IMR-90 (cell line): ENCODE data around the gene CMIP. TPM values are rescaled to one million over a fixed set of nuclear protein-coding genes. Genes with fewer than 3 reads are reported as not detected.

Experiments used
- ATAC-seq: fragments of 200-7000 bp; cut with Tn5 transposase; 2 replicates; pipeline ENCODE4 v1.9.1; 2020; ENCODE audit warnings: low read depth, mild to moderate bottlenecking, moderate library complexity
- BruUV-seq: library from RNA; stranded (reverse); fragments of 400-500 nt; replicated peaks from 2 replicates; lab custom pipeline; 2021; lab: Mats Ljungman, UMichigan
- CTCF ChIA-PET: fragments of 300-600 bp; formaldehyde crosslinking; extraction: SDS; loops from one replicate; lab custom pipeline; 2021; ENCODE audit warnings: antibody characterized with exemption; lab: Yijun Ruan, JAX
- POLR2A ChIA-PET: fragments of 300-600 bp; sonication (Branson Sonifier 250); formaldehyde crosslinking; loops from one replicate; lab custom pipeline; 2022; ENCODE audit warnings: antibody characterized with exemption; ENCODE audit not compliant: unreplicated experiment; lab: Charles Lee
- DNase-seq: peaks from one replicate; pipeline ENCODE4 v3.0.0; 2013
- H2AFZ ChIP-seq: replicated peaks from 2 replicates; pipeline ENCODE3; 2013; ENCODE audit warnings: low read length, mild to moderate bottlenecking; ENCODE audit not compliant: poor library complexity
- H2AK5ac ChIP-seq: 2 replicates; pipeline ENCODE4 v1.6.1; 2013; ENCODE audit warnings: low read depth, low read length, inconsistent platforms
- H2AK9ac ChIP-seq: replicated peaks from 2 replicates; pipeline ENCODE3; 2013; ENCODE audit warnings: mild to moderate bottlenecking, low read depth, low read length, moderate library complexity; ENCODE audit not compliant: poor library complexity
- H2BK120ac ChIP-seq: 2 replicates; pipeline ENCODE4 v1.6.1; 2013; ENCODE audit warnings: low read depth, low read length, inconsistent platforms
- H2BK15ac ChIP-seq: 3 replicates; pipeline ENCODE4 v1.6.1; 2013; ENCODE audit warnings: low read depth, low read length, inconsistent platforms
- H2BK20ac ChIP-seq: 2 replicates; pipeline ENCODE4 v1.6.1; 2013; ENCODE audit warnings: low read depth, mild to moderate bottlenecking, inconsistent platforms, low read length, moderate library complexity
- H2BK5ac ChIP-seq: 2 replicates; pipeline ENCODE4 v1.6.1; 2013; ENCODE audit warnings: mild to moderate bottlenecking, low read depth, low read length, inconsistent platforms; ENCODE audit not compliant: poor library complexity, severe bottlenecking
- H3K14ac ChIP-seq: replicated peaks from 2 replicates; pipeline ENCODE4 v1.6.1; 2013; ENCODE audit warnings: low read depth, low read length, inconsistent platforms
- H3K18ac ChIP-seq: 2 replicates; pipeline ENCODE4 v1.6.1; 2013; ENCODE audit warnings: low read depth, low read length, control low read depth
- H3K23ac ChIP-seq: 2 replicates; pipeline ENCODE4 v1.6.1; 2013; ENCODE audit warnings: low read depth, low read length, inconsistent platforms
- H3K27ac ChIP-seq: 2 replicates; pipeline ENCODE4 v1.5.1; 2013; ENCODE audit warnings: mild to moderate bottlenecking, control low read depth, low read length; ENCODE audit not compliant: insufficient read depth
- H3K27me3 ChIP-seq: 2 replicates; pipeline ENCODE4 v1.6.1; 2013; ENCODE audit warnings: low read length; ENCODE audit not compliant: control insufficient read depth, insufficient read depth
- H3K36me3 ChIP-seq: 2 replicates; pipeline ENCODE4 v1.6.1; 2013; ENCODE audit warnings: low read length, mixed read lengths; ENCODE audit not compliant: control insufficient read depth, insufficient read depth
- H3K4ac ChIP-seq: 2 replicates; pipeline ENCODE4 v1.6.1; 2013; ENCODE audit warnings: low read depth, low read length, inconsistent platforms
- H3K4me1 ChIP-seq: 2 replicates; pipeline ENCODE4 v1.6.1; 2013; ENCODE audit warnings: low read length, mixed read lengths; ENCODE audit not compliant: control insufficient read depth, insufficient read depth
- H3K4me2 ChIP-seq: 2 replicates; pipeline ENCODE4 v1.6.1; 2013; ENCODE audit warnings: low read depth, mild to moderate bottlenecking, control low read depth, low read length, moderate library complexity
- H3K4me3 ChIP-seq: 2 replicates; pipeline ENCODE4 v1.5.1; 2013; ENCODE audit warnings: low read depth, mild to moderate bottlenecking, control low read depth, low read length, moderate library complexity; ENCODE audit not compliant: insufficient read depth
- H3K56ac ChIP-seq: 2 replicates; pipeline ENCODE4 v1.6.1; 2013; ENCODE audit warnings: low read length, inconsistent platforms; ENCODE audit not compliant: insufficient read depth; ENCODE audit errors: extremely low read depth
- H3K79me1 ChIP-seq, 2 experiments: 2 replicates each; pipeline ENCODE4 v1.6.1; 2013; ENCODE audit warnings: low read length in 2 of 2, inconsistent platforms in 1 of 2, low read depth in 1 of 2
- H3K9ac ChIP-seq: 2 replicates; pipeline ENCODE4 v1.6.1; 2013; ENCODE audit warnings: low read depth, low read length, control low read depth
- H3K9me1 ChIP-seq: 2 replicates; pipeline ENCODE4 v1.6.1; 2013; ENCODE audit warnings: low read length, inconsistent platforms; ENCODE audit not compliant: insufficient read depth
- H3K9me3 ChIP-seq: 2 replicates; pipeline ENCODE4 v1.6.1; 2013; ENCODE audit warnings: low read length; ENCODE audit not compliant: control insufficient read depth, insufficient read depth
- H4K20me1 ChIP-seq: 2 replicates; pipeline ENCODE4 v1.6.1; 2013; ENCODE audit warnings: low read length, inconsistent platforms; ENCODE audit not compliant: insufficient read depth
- H4K5ac ChIP-seq: 2 replicates; pipeline ENCODE4 v1.6.1; 2013; ENCODE audit warnings: mild to moderate bottlenecking, low read depth, low read length, control low read depth
- H4K8ac ChIP-seq, 2 experiments: 2 replicates each; pipeline ENCODE4 v1.6.1; 2013; ENCODE audit warnings: low read depth in 2 of 2, low read length in 2 of 2, control low read depth in 1 of 2, inconsistent platforms in 1 of 2
- H4K91ac ChIP-seq: 2 replicates; pipeline ENCODE4 v1.6.1; 2013; ENCODE audit warnings: low read depth, low read length, inconsistent platforms; ENCODE audit not compliant: insufficient read depth
- BHLHE40 ChIP-seq: fragments of 150-350 bp; IDR thresholded peaks from 2 replicates; pipeline ENCODE4 v1.6.1; 2016; ENCODE audit warnings: mild to moderate bottlenecking, low read depth, low read length
- CHD1 ChIP-seq: IDR thresholded peaks from 2 replicates; pipeline ENCODE4 v1.6.1; 2012; ENCODE audit warnings: low read depth, low read length, improper control_type of control experiment
- ELK1 ChIP-seq: fragments of 150-350 bp; IDR thresholded peaks from 2 replicates; pipeline ENCODE4 v1.6.1; 2016; ENCODE audit warnings: low read depth, mild to moderate bottlenecking, low read length, moderate library complexity, borderline replicate concordance
- MAFK ChIP-seq: IDR thresholded peaks from 2 replicates; pipeline ENCODE4 v1.6.1; 2012; ENCODE audit warnings: low read depth, low read length, improper control_type of control experiment
- NFE2L2 ChIP-seq: fragments of 150-350 bp; IDR thresholded peaks from 2 replicates; pipeline ENCODE4 v1.6.1; 2016; ENCODE audit warnings: low read depth, mild to moderate bottlenecking, low read length
- RFX5 ChIP-seq: IDR thresholded peaks from 2 replicates; pipeline ENCODE4 v1.8.0; 2012; ENCODE audit warnings: low read depth, mild to moderate bottlenecking, low read length, moderate library complexity
- USF2 ChIP-seq: fragments of 150-350 bp; IDR thresholded peaks from 2 replicates; pipeline ENCODE4 v1.6.1; 2017; ENCODE audit warnings: mild to moderate bottlenecking, antibody characterized with exemption, low read length, low read depth
- WGBS, 2 experiments: methylation state at CpG; one replicate each; pipeline versions ENCODE4 v1.1.5 to v1.1.7; 2013; ENCODE audit warnings: missing lambda C conversion rate in 2 of 2; ENCODE audit not compliant: insufficient read length in 1 of 2; ENCODE audit errors: extremely low coverage in 2 of 2; 5-methylcytosine and 5-hydroxymethylcytosine counted together
- dilution Hi-C: fragments of 300-500 bp; cut with HindIII; formaldehyde crosslinking; loops from one replicate; pipeline ENCODE4 v1.14.3; 2018; ENCODE audit warnings: low sequenced_read_pairs; ENCODE audit not compliant: unreplicated experiment
- in situ Hi-C: fragments of 300-500 bp; cut with MboI; formaldehyde crosslinking; loops from 3 replicates; pipeline ENCODE4 v1.14.3; 2019; ENCODE audit warnings: low sequenced_read_pairs, inconsistent platforms, mixed read lengths
- intact Hi-C: fragments of 100-400 bp; cut with micrococcal nuclease; formaldehyde crosslinking; loops from 2 replicates; pipeline ENCODE4 v1.10.0; 2022
- polyA plus RNA-seq, 3 experiments: library from polyadenylated mRNA; depleted of rRNA; stranded (reverse); fragments of >200 nt; gene quantifications; 2 replicates each; pipeline ENCODE4 v1.2.3, GENCODE V29; 2012; ENCODE audit warnings: low replicate concordance in 1 of 3
- total RNA-seq: library from RNA; depleted of rRNA; stranded (reverse); fragments of >200 nt; gene quantifications from 2 replicates; pipeline ENCODE4 v1.2.3, GENCODE V29; 2012

Gene CMIP
- total and polyA plus RNA-seq, 2 of the 4 experiments (the other 2 are of a cell fraction) = 3.2 to 11.6 TPM

- ATAC-seq = no peak
- ChIA-PET POLR2A (no interaction called here), CTCF (no interaction called here)
- H3K4me2 ChIP-seq = no peak overlapping the region
- intact Hi-C loops (no loop called here), dilution Hi-C loops (no loop called here), in situ Hi-C loops (no loop called here)
- no TSS peak for BruUV-seq
- peaks cover 29% of the 10 kb centered on the region for H3K36me3 ChIP-seq
- H2AK5ac ChIP-seq = no peak overlapping the region
- TF ChIP-seq ELK1 = no peak
- no peak for TF ChIP-seq USF2
- TF ChIP-seq CHD1 = no peak
- no peak for TF ChIP-seq MAFK
- no peak for TF ChIP-seq RFX5
- TF ChIP-seq NFE2L2 = no peak
- TF ChIP-seq BHLHE40 = no peak
- H3K27me3 ChIP-seq = no peaks in the 10 kb centered on the region
- H3K4me3 ChIP-seq = no peak overlapping the region
- no peak overlapping the region for H3K4ac ChIP-seq
- 0 out of 2 replicates have a peak, but pooled peaks cover 3% of the 10 kb centered on the region for H3K9me1 ChIP-seq
- H3K9me3 ChIP-seq = no peaks in the 10 kb centered on the region
- DNase-seq = no peak
- no peaks in the 10 kb centered on the region for H3K4me1 ChIP-seq
- no peaks in the 10 kb centered on the region for H4K20me1 ChIP-seq
- H2AFZ ChIP-seq = no peak overlapping the region
- H3K9ac ChIP-seq = no peak overlapping the region
- H2BK15ac ChIP-seq = no peak overlapping the region
- no peak overlapping the region for H3K23ac ChIP-seq
- H4K91ac ChIP-seq = no peak overlapping the region
- no peak overlapping the region for H2BK120ac ChIP-seq
- no CpG with 5 or more reads among the region's 7 CpGs for WGBS, 2 experiments
- no peak overlapping the region for H2AK9ac ChIP-seq
- no peak overlapping the region for H3K27ac ChIP-seq
- H2BK5ac ChIP-seq = no peak overlapping the region
- H3K56ac ChIP-seq = no peak overlapping the region
- no peak overlapping the region for H2BK20ac ChIP-seq
- no peak overlapping the region for H3K18ac ChIP-seq
- no peaks in the 10 kb centered on the region for H3K79me1 ChIP-seq
- H4K8ac ChIP-seq = no peak overlapping the region
- H3K14ac ChIP-seq = no peak overlapping the region
- no peak overlapping the region for H4K5ac ChIP-seq
These were observed 221.5 kb downstream of the CMIP start for GRCh38 chr16:81666113-81666512.
